Epithelial cell of esophagus (primary cell): ENCODE results near the gene CSMD2.

Source experiments
- DNase-seq: peaks from one replicate; pipeline ENCODE4 v3.0.0; 2010; ENCODE audit warnings: low read depth
- H3K4me3 ChIP-seq: 2 replicates; pipeline ENCODE4 v1.5.1; 2011; ENCODE audit warnings: mild to moderate bottlenecking, low read length, control low read depth
- TF ChIP-seq, protein P1 (sequence below): IDR thresholded peaks from 2 replicates; pipeline ENCODE4 v1.5.1; 2011; ENCODE audit warnings: low read depth, mild to moderate bottlenecking, low read length, control low read depth, inconsistent platforms; ENCODE audit not compliant: insufficient read depth; ENCODE audit errors: missing control alignments

Gene CSMD2

DNA sequence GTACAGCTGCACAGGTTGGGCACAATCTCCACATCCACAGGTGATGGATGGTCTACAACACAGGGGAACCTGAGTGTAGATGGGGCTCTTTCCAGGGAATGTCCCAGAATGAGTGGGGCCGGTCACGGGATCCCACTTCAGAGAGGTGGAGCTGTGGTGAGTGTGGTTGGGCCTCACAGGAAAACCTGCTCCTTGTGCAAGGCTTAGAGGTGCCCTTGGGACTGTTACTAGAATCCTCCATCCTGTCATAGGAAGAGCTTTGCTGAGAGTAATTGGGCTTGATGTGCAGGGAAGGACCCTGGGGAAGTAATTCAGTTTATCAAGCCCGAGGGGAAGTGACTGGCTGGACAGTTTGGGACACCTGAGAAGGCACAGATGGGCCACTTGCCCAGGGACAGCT lies 554.6 kb downstream of the CSMD2 start:
- DNase-seq: no peak
- H3K4me3 ChIP-seq: no peak overlapping the region
- TF ChIP-seq, protein P1, sequence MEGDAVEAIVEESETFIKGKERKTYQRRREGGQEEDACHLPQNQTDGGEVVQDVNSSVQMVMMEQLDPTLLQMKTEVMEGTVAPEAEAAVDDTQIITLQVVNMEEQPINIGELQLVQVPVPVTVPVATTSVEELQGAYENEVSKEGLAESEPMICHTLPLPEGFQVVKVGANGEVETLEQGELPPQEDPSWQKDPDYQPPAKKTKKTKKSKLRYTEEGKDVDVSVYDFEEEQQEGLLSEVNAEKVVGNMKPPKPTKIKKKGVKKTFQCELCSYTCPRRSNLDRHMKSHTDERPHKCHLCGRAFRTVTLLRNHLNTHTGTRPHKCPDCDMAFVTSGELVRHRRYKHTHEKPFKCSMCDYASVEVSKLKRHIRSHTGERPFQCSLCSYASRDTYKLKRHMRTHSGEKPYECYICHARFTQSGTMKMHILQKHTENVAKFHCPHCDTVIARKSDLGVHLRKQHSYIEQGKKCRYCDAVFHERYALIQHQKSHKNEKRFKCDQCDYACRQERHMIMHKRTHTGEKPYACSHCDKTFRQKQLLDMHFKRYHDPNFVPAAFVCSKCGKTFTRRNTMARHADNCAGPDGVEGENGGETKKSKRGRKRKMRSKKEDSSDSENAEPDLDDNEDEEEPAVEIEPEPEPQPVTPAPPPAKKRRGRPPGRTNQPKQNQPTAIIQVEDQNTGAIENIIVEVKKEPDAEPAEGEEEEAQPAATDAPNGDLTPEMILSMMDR: no peak

DNA sequence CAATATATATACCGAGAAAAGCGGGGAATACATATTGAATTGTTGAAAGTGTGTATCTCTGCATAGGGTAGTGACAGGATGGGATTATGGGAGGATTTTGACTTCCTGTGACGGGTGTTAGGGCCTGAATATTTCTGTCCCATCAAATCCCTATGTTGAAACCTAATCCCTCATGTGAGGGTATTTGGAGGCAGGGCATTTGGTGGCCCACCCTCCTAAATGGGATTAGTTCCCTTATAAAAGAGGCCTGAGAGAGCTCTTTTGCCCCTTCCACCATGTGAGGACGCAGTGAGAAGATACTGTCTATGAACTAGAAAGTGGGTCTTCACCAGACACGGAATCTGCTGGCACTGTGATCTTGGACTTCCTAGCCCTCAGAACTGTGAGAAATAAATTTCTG lies 555.3 kb downstream of the CSMD2 start:
- H3K4me3 ChIP-seq: no peak overlapping the region
- DNase-seq: no peak
- TF ChIP-seq, protein P1: no peak

DNA sequence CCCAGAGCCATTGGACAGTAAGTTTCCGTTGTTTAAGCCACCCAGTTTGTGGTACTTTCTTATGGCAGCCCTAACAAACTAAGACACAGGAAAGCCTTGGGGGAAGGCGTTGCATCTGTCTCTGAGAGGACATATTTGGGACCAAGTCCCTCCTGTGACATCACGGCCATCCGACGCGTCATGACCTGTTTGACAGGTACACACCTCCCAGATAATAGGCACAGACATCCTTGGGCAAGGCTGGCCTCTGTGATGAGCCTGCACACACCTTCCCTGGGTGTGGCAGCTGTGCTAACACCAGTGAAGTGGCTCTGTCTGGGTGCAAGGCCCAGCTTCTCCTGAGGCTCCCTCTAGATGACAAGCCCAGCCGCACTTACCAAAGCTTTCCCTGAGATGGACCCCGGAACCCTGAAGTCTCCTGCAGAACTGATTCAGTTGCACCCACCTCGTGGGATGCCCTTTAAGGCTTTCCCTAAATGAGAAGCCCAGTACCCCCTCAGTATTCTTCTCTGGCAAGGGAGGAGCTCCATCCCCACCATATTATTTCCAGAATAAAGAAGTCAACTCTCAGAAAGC lies 556.1 kb downstream of the CSMD2 start:
- TF ChIP-seq, protein P1: no peak
- no peak overlapping the region for H3K4me3 ChIP-seq
- peak; percentile 15 for DNase-seq

DNA sequence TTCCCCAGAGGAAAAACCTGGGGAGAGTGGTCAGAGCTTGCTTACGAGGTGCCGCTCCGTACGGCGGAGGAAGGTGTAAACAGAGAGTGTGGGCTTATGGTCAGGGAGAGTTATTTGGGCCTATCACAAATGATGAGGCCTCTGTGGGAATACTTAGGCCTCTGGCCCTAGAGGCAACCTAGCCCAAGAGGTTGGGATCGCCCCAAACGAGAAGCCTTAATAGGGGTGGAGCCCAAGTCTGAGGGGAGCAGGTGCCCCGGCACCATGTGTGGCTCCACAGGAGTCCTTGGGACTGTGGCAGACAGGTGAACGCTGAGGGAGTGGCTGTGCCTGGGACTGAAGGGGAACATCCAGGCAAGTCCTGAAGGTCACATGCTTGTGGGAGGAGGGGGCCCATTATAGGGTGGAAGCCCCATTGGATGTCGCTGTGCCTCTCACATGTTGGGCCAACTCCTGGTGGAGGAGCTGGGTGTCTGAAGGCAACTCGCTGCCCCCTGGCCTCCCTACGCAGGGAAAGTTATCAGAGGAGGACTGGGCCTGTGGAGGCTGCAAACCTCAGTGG lies 557.5 kb downstream of the CSMD2 start:
- H3K4me3 ChIP-seq: no peak overlapping the region
- TF ChIP-seq, protein P1: no peak
- no peak for DNase-seq

DNA sequence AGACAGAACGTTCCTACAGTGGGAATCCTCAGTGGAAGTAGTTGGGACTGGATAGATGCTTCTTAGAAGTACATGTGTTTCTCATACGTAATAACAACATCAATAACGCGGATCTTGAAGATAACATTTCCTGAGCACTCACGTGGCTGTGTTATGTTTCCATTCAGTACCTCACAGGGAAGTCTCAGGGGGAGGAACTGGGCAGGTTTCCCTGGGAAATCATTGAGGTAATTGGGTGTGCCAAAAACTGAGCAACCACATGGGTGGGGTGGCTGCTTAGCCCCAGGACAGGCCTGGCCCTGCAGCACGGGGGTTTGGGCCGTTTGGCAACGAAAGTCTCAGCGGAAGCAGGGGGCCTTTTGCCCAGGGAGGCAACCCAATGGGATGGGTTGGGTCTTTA lies 558.8 kb downstream of the CSMD2 start:
- no peak for DNase-seq
- H3K4me3 ChIP-seq: no peak overlapping the region
- TF ChIP-seq, protein P1: no peak

DNA sequence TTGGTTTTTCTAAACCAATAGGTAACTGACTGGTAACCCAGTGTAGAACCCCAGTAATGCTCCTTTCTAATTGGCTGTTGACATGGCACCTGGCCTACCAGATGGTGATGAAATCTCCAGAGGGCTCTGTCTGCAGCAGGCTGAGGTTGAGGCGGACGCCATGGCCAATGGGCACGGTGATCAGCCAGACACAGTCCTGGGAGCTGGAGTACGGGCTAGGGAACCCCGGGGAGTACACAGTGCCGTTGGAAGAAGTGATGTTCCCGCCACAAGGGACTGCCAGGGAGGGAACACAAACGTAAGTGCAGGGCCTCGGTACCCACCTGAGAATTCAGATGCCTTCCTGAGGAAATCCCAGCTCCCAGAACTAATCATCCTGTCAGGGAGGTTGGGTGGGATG lies 562.8 kb downstream of the CSMD2 start:
- TF ChIP-seq, protein P1: no peak
- DNase-seq: no peak

DNA sequence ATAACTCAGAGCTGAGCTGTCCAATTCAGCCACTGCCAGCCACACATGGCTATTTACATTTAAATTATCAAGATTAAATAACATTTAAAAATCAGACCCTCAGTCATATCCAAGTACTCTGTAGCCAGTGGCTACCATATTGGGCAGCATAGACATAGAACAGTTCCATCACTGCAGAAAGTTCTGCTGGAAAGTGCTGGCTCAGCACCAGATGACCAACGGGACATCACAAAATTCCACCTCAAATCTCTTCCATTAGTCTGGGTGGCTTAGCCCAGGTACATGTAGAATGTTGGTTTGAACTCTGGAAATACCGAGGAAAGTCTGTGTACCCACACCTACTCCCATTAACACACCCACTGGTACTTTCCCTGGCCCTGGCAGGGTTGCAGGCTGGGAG lies 563.3 kb downstream of the CSMD2 start:
- TF ChIP-seq, protein P1: no peak
- no peak for DNase-seq
- H3K4me3 ChIP-seq: no peak overlapping the region

More for the DNA sequence above, 562.8 kb downstream of the CSMD2 start:
- no peak overlapping the region for H3K4me3 ChIP-seq
